HFFc6 (cell line): ENCODE data around the gene FAXDC2. TPM values are rescaled to one million over a fixed set of nuclear protein-coding genes. Genes with fewer than 3 reads are reported as not detected.
A peak's percentile ranks its signal among the peaks of the same experiment; 100 is the strongest.

ENCODE experiments used
- DNase-seq: peaks from one replicate; pipeline ENCODE4 v3.0.0-alpha.2; 2018
- H3K27ac Mint-ChIP-seq: 2 replicates; pipeline ENCODE4 v1.8.0; 2020; ENCODE audit warnings: mild to moderate bottlenecking, mixed read lengths
- H3K27me3 Mint-ChIP-seq: 2 replicates; pipeline ENCODE4 v1.8.0; 2021; ENCODE audit warnings: mild to moderate bottlenecking, moderate library complexity, mixed read lengths; ENCODE audit not compliant: insufficient read depth
- H3K36me3 Mint-ChIP-seq: 2 replicates; pipeline ENCODE4 v1.8.0; 2021; ENCODE audit warnings: low read depth, mixed read lengths
- H3K4me1 Mint-ChIP-seq: 2 replicates; pipeline ENCODE4 v1.8.0; 2020; ENCODE audit warnings: low read depth, mixed read lengths
- H3K4me3 Mint-ChIP-seq: 2 replicates; pipeline ENCODE4 v1.8.0; 2020; ENCODE audit warnings: mild to moderate bottlenecking, moderate library complexity, mixed read lengths
- H3K9me3 Mint-ChIP-seq: 2 replicates; pipeline ENCODE4 v1.8.0; 2020; ENCODE audit warnings: mild to moderate bottlenecking, mixed read lengths
- CTCF ChIP-seq: fragments of 200-600 bp; sonication (generic); IDR thresholded peaks from 2 replicates; pipeline ENCODE4 v1.5.0; 2021; ENCODE audit warnings: antibody characterized with exemption, mild to moderate bottlenecking
- total RNA-seq, 6 experiments: library from RNA; stranded (reverse); fragmentation: NEBNext Ultra II Directional; extraction: Animal tissue kit (Norgen Biotek cat#: 25700); gene quantifications; 2 replicates in 1 of 6; 3 replicates in 5 of 6; pipeline ENCODE4 v1.2.3, GENCODE V29; 2021

Gene FAXDC2
- total RNA-seq, 6 experiments from 2014 or later: 3.1 to 4.7 (median 3.6) TPM

- Mint-ChIP-seq H3K9me3 (no peaks in the 10 kb centered on the region), H3K27me3 (peaks cover 4% of the 10 kb centered on the region; the same call in 1 of the 2 replicates), H3K27ac (no peak overlapping the region), H3K4me1 (peaks cover 56% of the 10 kb centered on the region), H3K4me3 (no peak overlapping the region), H3K36me3 (peaks cover 20% of the 10 kb centered on the region)
- DNase-seq: no peak
- TF ChIP-seq CTCF: no peak
Observed at GRCh38 chr5:154861946-154862345, 11.5 kb upstream of the FAXDC2 start.

GRCh38 chr5:154860765-154861164, 10.4 kb upstream of the FAXDC2 start:
- no peak for TF ChIP-seq CTCF
- Mint-ChIP-seq H3K4me1 (peaks cover 52% of the 10 kb centered on the region), H3K36me3 (peaks cover 13% of the 10 kb centered on the region), H3K27me3 (peaks cover 4% of the 10 kb centered on the region; the same call in 1 of the 2 replicates), H3K4me3 (peak overlapping the region; percentile 94), H3K9me3 (no peaks in the 10 kb centered on the region), H3K27ac (peak overlapping the region; percentile 100)
- DNase-seq: no peak

- Mint-ChIP-seq H3K9me3 (no peaks in the 10 kb centered on the region), H3K27me3 (peaks cover 4% of the 10 kb centered on the region; the same call in 1 of the 2 replicates), H3K4me1 (peaks cover 46% of the 10 kb centered on the region), H3K4me3 (peak overlapping the region; percentile 94), H3K27ac (peak overlapping the region; percentile 100), H3K36me3 (peaks cover 7% of the 10 kb centered on the region; the same call in 1 of the 2 replicates)
- peak; percentile 53 for DNase-seq
- no peak for TF ChIP-seq CTCF
Observed at GRCh38 chr5:154860123-154860522, 9.7 kb upstream of the FAXDC2 start.

GRCh38 chr5:154858972-154859871, 8.8 kb upstream of the FAXDC2 start:
- H3K36me3 Mint-ChIP-seq: 0 out of 2 replicates have a peak, but pooled peaks cover 5% of the 10 kb centered on the region
- peaks cover 4% of the 10 kb centered on the region; the same call in 1 of the 2 replicates for H3K27me3 Mint-ChIP-seq
- no peak for TF ChIP-seq CTCF
- peak; percentile 10 for DNase-seq
- peak overlapping the region; percentile 94 for H3K4me3 Mint-ChIP-seq
- H3K4me1 Mint-ChIP-seq: peaks cover 44% of the 10 kb centered on the region
- H3K27ac Mint-ChIP-seq: peak overlapping the region; percentile 100
- H3K9me3 Mint-ChIP-seq: no peaks in the 10 kb centered on the region

- no peak for TF ChIP-seq CTCF
- H3K36me3 Mint-ChIP-seq: 0 out of 2 replicates have a peak, but pooled peaks cover 5% of the 10 kb centered on the region
- H3K4me3 Mint-ChIP-seq: peak within 1 kb of the TSS; percentile 94
- H3K27ac Mint-ChIP-seq: peak within 1 kb of the TSS; percentile 100
- H3K27me3 Mint-ChIP-seq: peaks cover 4% of the 10 kb centered on the region; the same call in 1 of the 2 replicates
- peaks cover 43% of the 10 kb centered on the region for H3K4me1 Mint-ChIP-seq
- no peaks in the 10 kb centered on the region for H3K9me3 Mint-ChIP-seq
- DNase-seq: peak; percentile 95
Observed at GRCh38 chr5:154858297-154858971, 8.0 kb upstream of the FAXDC2 start, which contains the start of gene CNOT8. Gene CNOT8, plus strand, starts transcription at chr5:154858627. Its CDS starts 4,652 bp downstream, at chr5:154863279.
